ENCODE results near the gene EMC9.

The EMC9 gene

DNA sequence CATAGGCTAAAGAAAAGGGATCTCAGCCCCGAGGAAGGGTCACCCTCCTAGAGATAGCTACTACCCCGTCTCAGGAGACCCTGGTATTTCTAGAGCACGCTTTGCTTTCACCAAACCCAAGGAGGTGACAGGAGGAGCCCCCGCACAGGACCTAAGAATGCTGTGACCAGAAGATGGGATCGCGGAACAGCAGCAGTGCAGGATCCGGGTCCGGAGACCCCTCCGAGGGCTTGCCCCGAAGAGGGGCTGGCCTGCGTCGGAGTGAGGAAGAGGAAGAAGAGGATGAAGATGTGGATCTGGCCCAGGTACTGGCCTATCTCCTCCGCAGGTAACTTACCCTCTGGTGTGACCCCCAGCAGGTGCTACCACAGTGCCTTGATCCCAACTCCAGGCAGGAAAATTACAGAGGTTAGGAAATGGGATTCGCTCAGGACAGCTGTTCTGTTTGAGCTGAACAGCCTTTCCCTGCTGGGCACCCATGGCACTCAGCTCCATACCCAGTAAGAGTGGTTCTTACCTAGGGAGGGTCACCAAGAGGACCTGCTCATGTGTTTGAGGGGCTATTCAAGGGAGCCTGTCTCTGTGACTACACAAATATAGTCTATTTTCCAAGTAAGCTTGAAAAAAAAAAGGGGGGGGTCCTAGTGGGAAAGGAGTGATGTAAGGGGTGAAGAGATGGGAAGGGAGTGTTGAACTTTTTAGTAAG lies 25.8 kb downstream of the EMC9 start:
- Histone ChIP-seq H3K27ac (ENCODE audit: low read length) (peak overlapping the region; percentile 43; the same call in 1 of the 2 replicates), H3F3A (ENCODE audit: insufficient read depth, low read length) (peaks cover 13% of the 10 kb centered on the region), H3K4me2 (ENCODE audit: low read depth, low read length) (peak overlapping the region; percentile 76), H3K4me1 (ENCODE audit: low read length) (peaks cover 5% of the 10 kb centered on the region), H3K9me3 (replicated peaks; ENCODE audit: insufficient read depth, low read length) (no peaks in the 10 kb centered on the region), H3K9me2 (replicated peaks; ENCODE audit: insufficient read depth, low read length) (no peaks in the 10 kb centered on the region), H3K79me2 (ENCODE audit: low read length) (peaks cover 13% of the 10 kb centered on the region), H3K9ac (ENCODE audit: low read length) (peak overlapping the region; percentile 93), H3K27me3 (replicated peaks; ENCODE audit: insufficient read depth, low read length) (no peaks in the 10 kb centered on the region), H4K20me1 (ENCODE audit: insufficient read depth, low read length) (no peaks in the 10 kb centered on the region), H3K36me3 (replicated peaks; ENCODE audit: insufficient read depth, low read length) (no peaks in the 10 kb centered on the region), H2AFZ (ENCODE audit: low read length) (0 out of 2 replicates have a peak overlapping the region, but pooled peaks have one; percentile 27), H3K4me3 (ENCODE audit: low read length) (peak overlapping the region; percentile 87)
- TF ChIP-seq, protein P1, sequence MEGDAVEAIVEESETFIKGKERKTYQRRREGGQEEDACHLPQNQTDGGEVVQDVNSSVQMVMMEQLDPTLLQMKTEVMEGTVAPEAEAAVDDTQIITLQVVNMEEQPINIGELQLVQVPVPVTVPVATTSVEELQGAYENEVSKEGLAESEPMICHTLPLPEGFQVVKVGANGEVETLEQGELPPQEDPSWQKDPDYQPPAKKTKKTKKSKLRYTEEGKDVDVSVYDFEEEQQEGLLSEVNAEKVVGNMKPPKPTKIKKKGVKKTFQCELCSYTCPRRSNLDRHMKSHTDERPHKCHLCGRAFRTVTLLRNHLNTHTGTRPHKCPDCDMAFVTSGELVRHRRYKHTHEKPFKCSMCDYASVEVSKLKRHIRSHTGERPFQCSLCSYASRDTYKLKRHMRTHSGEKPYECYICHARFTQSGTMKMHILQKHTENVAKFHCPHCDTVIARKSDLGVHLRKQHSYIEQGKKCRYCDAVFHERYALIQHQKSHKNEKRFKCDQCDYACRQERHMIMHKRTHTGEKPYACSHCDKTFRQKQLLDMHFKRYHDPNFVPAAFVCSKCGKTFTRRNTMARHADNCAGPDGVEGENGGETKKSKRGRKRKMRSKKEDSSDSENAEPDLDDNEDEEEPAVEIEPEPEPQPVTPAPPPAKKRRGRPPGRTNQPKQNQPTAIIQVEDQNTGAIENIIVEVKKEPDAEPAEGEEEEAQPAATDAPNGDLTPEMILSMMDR (IDR thresholded peaks at IDR 0.05; ENCODE audit: low read length) = no peak
- no peak for TF ChIP-seq EZH2phosphoT487 (IDR thresholded peaks at IDR 0.05; ENCODE audit: low read length)
- TF ChIP-seq EZH2 (optimal IDR thresholded peaks at IDR 0.05; ENCODE audit: low read depth, low read length) = no peak
- DNase-seq = no peak

DNA sequence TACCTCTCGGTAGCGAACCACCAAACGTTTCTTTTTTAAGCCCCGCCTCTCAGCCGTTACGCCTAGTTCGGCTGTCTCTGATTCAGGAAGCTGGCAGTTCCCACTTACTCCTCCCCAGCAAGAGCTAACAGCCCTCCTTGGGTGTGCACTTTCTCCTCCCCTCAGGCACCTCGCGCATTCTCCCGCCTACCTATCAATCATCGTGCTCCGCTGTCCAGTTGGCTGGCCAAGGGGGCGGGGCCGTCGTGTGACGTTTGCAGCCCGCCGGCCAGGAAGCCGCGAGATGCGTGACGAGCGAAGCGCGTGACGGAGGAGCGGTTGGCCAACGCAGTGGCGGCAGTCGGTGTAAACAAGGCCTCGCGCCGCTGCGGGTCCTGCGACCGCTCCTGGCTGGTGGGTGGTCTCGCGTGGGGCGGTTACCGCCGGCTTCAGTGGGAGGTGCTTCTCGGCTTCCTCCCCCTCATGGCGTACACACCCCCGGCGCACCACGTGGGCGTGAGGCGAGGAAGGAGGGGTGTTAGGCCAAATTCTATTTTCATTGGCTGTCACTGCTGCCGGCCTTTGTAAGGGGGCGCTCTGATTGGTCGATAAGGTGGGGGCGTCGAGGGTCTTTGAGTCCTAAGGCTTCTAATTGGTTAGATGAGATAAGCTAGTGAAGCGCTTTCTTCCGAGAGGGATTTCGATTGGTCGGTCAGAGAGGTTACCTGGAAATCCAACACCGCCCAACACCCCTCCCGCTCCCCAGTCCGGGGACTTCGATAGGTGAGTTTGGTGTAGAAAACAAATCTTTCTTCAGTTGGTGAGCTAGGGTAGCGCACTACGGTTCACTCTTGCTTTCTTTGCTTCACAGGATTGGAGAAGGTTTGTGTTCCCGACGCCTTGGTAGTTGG lies 26.6 kb downstream of the EMC9 start, which contains the start of the genes DCAF11 and NRL:
DCAF11 (plus strand) TSS at position 246 of the 890 bp plus-strand sequence. CDS start 818 bp downstream, outside the sequence.
NRL (minus strand) TSS at position 418 of the 890 bp plus-strand sequence. CDS start 32,101 bp downstream, outside the sequence.
- H3K27ac ChIP-seq (ENCODE audit: low read length) = peak within 1 kb of the TSS; percentile 100
- H3K9ac ChIP-seq (ENCODE audit: low read length) = peak within 1 kb of the TSS; percentile 93
- no peaks in the 10 kb centered on the region for H3K9me3 ChIP-seq (replicated peaks; ENCODE audit: insufficient read depth, low read length)
- TF ChIP-seq EZH2 (optimal IDR thresholded peaks at IDR 0.05; ENCODE audit: low read depth, low read length) (no peak), EZH2phosphoT487 (IDR thresholded peaks at IDR 0.05; ENCODE audit: low read length) (no peak)
- TF ChIP-seq, protein P1 (IDR thresholded peaks at IDR 0.05; ENCODE audit: low read length) = no peak
- H3K4me2 ChIP-seq (ENCODE audit: low read depth, low read length) = peak within 1 kb of the TSS; percentile 84
- peak; percentile 97 for DNase-seq
- H3K4me1 ChIP-seq (ENCODE audit: low read length) = peaks cover 9% of the 10 kb centered on the region
- peak within 1 kb of the TSS; percentile 87 for H3K4me3 ChIP-seq (ENCODE audit: low read length)
- H3K27me3 ChIP-seq (replicated peaks; ENCODE audit: insufficient read depth, low read length) = no peaks in the 10 kb centered on the region
- H3K9me2 ChIP-seq (replicated peaks; ENCODE audit: insufficient read depth, low read length) = no peaks in the 10 kb centered on the region
- H3K36me3 ChIP-seq (replicated peaks; ENCODE audit: insufficient read depth, low read length) = no peaks in the 10 kb centered on the region
- peaks cover 20% of the 10 kb centered on the region for H3F3A ChIP-seq (ENCODE audit: insufficient read depth, low read length)
- H4K20me1 ChIP-seq (ENCODE audit: insufficient read depth, low read length) = no peaks in the 10 kb centered on the region
- peaks cover 13% of the 10 kb centered on the region for H3K79me2 ChIP-seq (ENCODE audit: low read length)
- H2AFZ ChIP-seq (ENCODE audit: low read length) = peak within 1 kb of the TSS; percentile 58; the same call in 1 of the 2 replicates

DNA sequence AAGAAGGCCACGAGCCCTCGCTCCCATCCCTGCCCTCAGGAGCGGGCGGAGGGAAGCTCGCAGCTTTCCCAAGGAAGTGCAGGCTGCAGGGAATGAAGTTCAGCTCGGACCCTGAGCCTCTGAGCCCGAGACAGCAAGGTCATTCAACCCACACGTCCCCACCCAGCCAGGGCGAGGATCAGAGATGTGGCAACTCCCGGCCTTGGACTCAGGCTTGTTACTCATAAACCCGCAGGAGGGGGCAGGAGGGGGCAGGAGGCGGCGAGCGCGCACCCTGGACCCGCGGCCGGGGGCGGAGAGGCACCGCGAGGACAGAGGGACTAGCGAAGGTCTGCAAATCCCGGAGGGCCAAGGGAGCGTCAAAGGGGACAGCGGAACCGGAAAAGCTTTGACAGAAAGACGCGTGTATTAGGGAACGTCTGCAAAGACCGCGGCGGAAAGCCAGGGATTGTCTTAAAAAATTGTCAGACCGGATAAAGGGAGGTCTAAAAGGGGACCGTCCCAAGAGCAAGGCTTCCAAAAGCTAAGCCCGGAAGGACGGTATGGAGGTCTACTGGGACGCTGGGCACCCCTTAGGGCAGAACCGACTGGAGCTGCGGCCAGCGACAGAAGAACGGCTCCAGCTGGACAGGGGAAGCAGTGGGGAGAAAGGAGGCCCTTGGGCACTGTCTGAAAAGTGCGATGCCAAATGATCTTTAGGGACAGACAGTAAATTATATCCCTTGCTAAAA lies 27.4 kb downstream of the EMC9 start:
- H3K4me3 ChIP-seq (ENCODE audit: low read length) = peak overlapping the region; percentile 87
- H3K9ac ChIP-seq (ENCODE audit: low read length) = peak overlapping the region; percentile 93
- peak overlapping the region; percentile 58; the same call in 1 of the 2 replicates for H2AFZ ChIP-seq (ENCODE audit: low read length)
- H3K79me2 ChIP-seq (ENCODE audit: low read length) = peaks cover 13% of the 10 kb centered on the region
- H3K9me2 ChIP-seq (replicated peaks; ENCODE audit: insufficient read depth, low read length) = no peaks in the 10 kb centered on the region
- H3K27ac ChIP-seq (ENCODE audit: low read length) = peak overlapping the region; percentile 100
- H3K4me2 ChIP-seq (ENCODE audit: low read depth, low read length) = peak overlapping the region; percentile 84
- H3K27me3 ChIP-seq (replicated peaks; ENCODE audit: insufficient read depth, low read length) = no peaks in the 10 kb centered on the region
- peaks cover 22% of the 10 kb centered on the region for H3F3A ChIP-seq (ENCODE audit: insufficient read depth, low read length)
- H4K20me1 ChIP-seq (ENCODE audit: insufficient read depth, low read length) = no peaks in the 10 kb centered on the region
- peak; percentile 62 for DNase-seq
- no peaks in the 10 kb centered on the region for H3K9me3 ChIP-seq (replicated peaks; ENCODE audit: insufficient read depth, low read length)
- no peaks in the 10 kb centered on the region for H3K36me3 ChIP-seq (replicated peaks; ENCODE audit: insufficient read depth, low read length)
- peaks cover 14% of the 10 kb centered on the region for H3K4me1 ChIP-seq (ENCODE audit: low read length)
- TF ChIP-seq, protein P1 (IDR thresholded peaks at IDR 0.05; ENCODE audit: low read length) = no peak
- TF ChIP-seq EZH2phosphoT487 (IDR thresholded peaks at IDR 0.05; ENCODE audit: low read length) (no peak), EZH2 (optimal IDR thresholded peaks at IDR 0.05; ENCODE audit: low read depth, low read length) (no peak)
